OCI-LY3 (cell line): Measurements from ENCODE around the gene HORMAD2.

Experiments
- H2AFZ ChIP-seq: fragments of 200-600, 300-600 bp; shearing (Covaris generic); 2 replicates; pipeline ENCODE4 v1.6.0; 2014; ENCODE audit warnings: antibody characterized with exemption, low read depth, low read length
- H3K27ac ChIP-seq: fragments of 200-600, 300-600 bp; sonication (generic); 2 replicates; pipeline ENCODE4 v1.5.1; 2014; ENCODE audit warnings: mild to moderate bottlenecking, low read length, moderate library complexity, mixed read lengths
- H3K27me3 ChIP-seq: fragments of 200-600, 300-600 bp; sonication (generic); 2 replicates; pipeline ENCODE4 v1.6.1; 2014; ENCODE audit warnings: low read depth, low read length, mixed read lengths
- H3K36me3 ChIP-seq: fragments of 200-600, 300-600 bp; sonication (generic); replicated peaks from 2 replicates; pipeline ENCODE3; 2014; ENCODE audit warnings: low read depth, low read length, mixed read lengths
- H3K4me1 ChIP-seq: fragments of 300-600, 200-600 bp; sonication (generic); 2 replicates; pipeline ENCODE4 v1.6.1; 2014; ENCODE audit warnings: low read length, mixed read lengths
- H3K4me2 ChIP-seq: fragments of 200-600, 300-600 bp; sonication (generic); 2 replicates; pipeline ENCODE4 v1.6.1; 2014; ENCODE audit warnings: low read length, mixed read lengths
- H3K4me3 ChIP-seq: fragments of 300-600, 200-600 bp; sonication (generic); 2 replicates; pipeline ENCODE4 v1.5.1; 2014; ENCODE audit warnings: antibody characterized with exemption, mild to moderate bottlenecking, low read length, moderate library complexity
- H3K79me2 ChIP-seq: fragments of 300-600, 200-600 bp; shearing (Covaris generic); 2 replicates; pipeline ENCODE4 v1.6.1; 2014; ENCODE audit warnings: mild to moderate bottlenecking, low read length, mixed read lengths
- H3K9ac ChIP-seq: fragments of 300-600, 200-600 bp; shearing (Covaris generic); 2 replicates; pipeline ENCODE4 v1.6.0; 2014; ENCODE audit warnings: mild to moderate bottlenecking, low read length, moderate library complexity
- H3K9me3 ChIP-seq: fragments of 200-600, 300-600 bp; shearing (Covaris generic); 2 replicates; pipeline ENCODE4 v1.6.1; 2014; ENCODE audit warnings: low read length, mixed read lengths; ENCODE audit not compliant: insufficient read depth
- H4K20me1 ChIP-seq: fragments of 200-600, 300-600 bp; sonication (generic); 2 replicates; pipeline ENCODE4 v1.6.1; 2016; ENCODE audit warnings: low read length, mixed read lengths; ENCODE audit not compliant: insufficient read depth
- EZH2phosphoT487 ChIP-seq: fragments of 200-600 bp; shearing (Covaris generic); IDR thresholded peaks from 2 replicates; pipeline ENCODE4 v1.6.1; 2018; ENCODE audit warnings: antibody characterized with exemption, mixed run types, low read depth
- TF ChIP-seq, protein P1 (sequence below): fragments of 200-600, 300-600 bp; sonication (generic); IDR thresholded peaks from 2 replicates; pipeline ENCODE4 v1.5.1; 2014; ENCODE audit warnings: antibody characterized with exemption, low read length, low read depth

The HORMAD2 gene

DNA sequence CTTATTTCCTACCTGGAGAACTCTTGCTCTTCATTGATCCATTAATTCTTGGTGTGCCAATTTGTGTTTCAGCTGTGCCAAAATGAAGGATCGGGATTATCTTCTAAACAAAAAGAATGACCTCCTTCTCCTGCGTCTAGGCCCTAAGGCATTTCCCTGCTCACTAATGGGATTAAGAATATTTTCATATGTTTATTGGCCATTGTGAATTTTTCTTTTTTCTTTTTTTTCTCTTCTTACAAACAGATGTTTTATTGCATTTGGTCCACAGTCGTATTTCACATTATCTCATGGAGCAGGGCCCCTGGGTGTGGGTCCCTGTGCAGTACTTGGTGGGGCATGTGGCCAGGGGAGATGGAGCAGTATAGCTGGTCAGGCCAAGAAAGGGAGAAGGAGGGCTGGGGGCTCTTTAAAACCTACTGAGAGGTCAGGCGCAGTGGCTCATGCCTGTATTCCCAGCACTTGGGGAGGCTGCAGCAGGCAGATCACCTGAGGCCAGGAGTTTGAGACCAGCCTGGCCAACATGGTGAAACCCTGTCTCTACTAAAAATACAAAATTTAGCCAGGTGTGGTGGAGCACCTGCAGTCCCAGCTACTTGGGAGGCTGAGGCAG, 35.3 kb upstream of the HORMAD2 start:
- Histone ChIP-seq H3K4me1 (peaks cover 8% of the 10 kb centered on the region), H3K9me3 (no peaks in the 10 kb centered on the region), H4K20me1 (no peaks in the 10 kb centered on the region), H3K27me3 (0 out of 2 replicates have a peak, but pooled peaks cover 3% of the 10 kb centered on the region), H3K27ac (no peak overlapping the region), H3K9ac (no peak overlapping the region), H3K36me3 (no peaks in the 10 kb centered on the region), H2AFZ (no peak overlapping the region), H3K79me2 (no peaks in the 10 kb centered on the region), H3K4me2 (no peak overlapping the region), H3K4me3 (no peak overlapping the region)
- no peak for TF ChIP-seq EZH2phosphoT487
- TF ChIP-seq, protein P1, sequence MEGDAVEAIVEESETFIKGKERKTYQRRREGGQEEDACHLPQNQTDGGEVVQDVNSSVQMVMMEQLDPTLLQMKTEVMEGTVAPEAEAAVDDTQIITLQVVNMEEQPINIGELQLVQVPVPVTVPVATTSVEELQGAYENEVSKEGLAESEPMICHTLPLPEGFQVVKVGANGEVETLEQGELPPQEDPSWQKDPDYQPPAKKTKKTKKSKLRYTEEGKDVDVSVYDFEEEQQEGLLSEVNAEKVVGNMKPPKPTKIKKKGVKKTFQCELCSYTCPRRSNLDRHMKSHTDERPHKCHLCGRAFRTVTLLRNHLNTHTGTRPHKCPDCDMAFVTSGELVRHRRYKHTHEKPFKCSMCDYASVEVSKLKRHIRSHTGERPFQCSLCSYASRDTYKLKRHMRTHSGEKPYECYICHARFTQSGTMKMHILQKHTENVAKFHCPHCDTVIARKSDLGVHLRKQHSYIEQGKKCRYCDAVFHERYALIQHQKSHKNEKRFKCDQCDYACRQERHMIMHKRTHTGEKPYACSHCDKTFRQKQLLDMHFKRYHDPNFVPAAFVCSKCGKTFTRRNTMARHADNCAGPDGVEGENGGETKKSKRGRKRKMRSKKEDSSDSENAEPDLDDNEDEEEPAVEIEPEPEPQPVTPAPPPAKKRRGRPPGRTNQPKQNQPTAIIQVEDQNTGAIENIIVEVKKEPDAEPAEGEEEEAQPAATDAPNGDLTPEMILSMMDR, result no peak

DNA sequence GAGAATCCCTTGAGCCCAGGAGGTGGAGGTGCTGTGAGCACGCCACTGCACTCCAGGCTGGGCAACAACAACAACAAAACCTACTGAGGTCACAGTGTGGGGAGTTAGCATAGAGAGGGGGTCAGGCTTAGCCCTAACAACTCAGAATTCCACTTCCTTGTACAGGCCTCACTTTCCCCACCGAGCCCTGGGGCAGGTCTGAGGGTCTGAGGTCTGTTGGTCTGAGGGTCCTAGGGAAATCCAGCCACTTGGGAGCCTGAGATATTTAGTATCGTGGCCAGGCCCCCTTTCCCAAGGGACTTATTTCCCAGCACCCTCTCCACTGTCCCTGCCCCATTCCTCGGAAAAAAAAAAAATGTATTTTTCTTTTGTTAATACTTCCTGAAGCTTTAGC, 34.8 kb upstream of the HORMAD2 start:
- Histone ChIP-seq H4K20me1 (no peaks in the 10 kb centered on the region), H3K79me2 (no peaks in the 10 kb centered on the region), H3K9ac (no peak overlapping the region), H2AFZ (no peak overlapping the region), H3K27me3 (0 out of 2 replicates have a peak, but pooled peaks cover 3% of the 10 kb centered on the region), H3K4me1 (peaks cover 8% of the 10 kb centered on the region), H3K9me3 (no peaks in the 10 kb centered on the region), H3K4me2 (no peak overlapping the region), H3K36me3 (no peaks in the 10 kb centered on the region), H3K27ac (no peak overlapping the region), H3K4me3 (no peak overlapping the region)
- TF ChIP-seq, protein P1, result no peak
- no peak for TF ChIP-seq EZH2phosphoT487

DNA sequence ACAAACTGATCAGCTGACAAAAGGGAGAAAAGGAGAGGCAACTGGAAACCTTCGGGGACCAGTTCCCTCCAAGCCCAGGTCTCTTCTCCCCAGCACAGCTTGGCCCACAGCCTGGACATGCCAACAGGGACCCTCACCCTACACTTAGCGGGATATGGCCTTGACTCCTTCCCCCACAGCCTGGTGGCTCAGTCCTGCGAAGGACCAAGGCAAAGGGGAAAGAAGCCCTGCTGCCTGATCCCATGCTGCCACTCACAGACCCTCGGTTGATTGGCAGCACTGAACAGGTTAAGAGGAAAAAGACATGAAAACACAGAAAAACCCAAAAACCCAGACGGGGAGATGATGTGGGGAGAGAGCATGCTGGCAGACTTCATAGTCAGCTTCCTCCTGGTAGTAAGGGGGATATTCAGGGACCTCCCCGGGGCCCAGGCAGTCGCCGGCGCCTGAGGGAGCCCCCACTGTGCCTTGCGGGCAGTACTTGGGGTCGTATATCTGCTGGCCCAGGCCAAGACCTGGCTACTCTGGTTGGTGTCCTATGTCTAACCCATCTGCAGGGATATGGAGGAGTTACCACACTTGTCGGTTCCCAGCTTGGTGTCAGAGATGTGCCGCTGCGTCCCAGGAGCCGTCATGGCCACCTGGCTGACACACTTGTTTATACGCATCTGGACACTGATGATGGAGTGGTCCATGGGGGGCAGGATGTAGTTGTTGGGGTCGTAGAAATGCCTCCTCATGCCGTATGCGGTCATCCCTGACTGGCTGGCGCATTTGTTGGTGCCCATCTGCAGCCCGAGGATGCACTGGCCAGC, 34.2 kb upstream of the HORMAD2 start:
- no peaks in the 10 kb centered on the region for H3K79me2 ChIP-seq
- H4K20me1 ChIP-seq, result no peaks in the 10 kb centered on the region
- H3K9me3 ChIP-seq, result no peaks in the 10 kb centered on the region
- H3K4me2 ChIP-seq, result no peak overlapping the region
- 0 out of 2 replicates have a peak, but pooled peaks cover 3% of the 10 kb centered on the region for H3K27me3 ChIP-seq
- H3K36me3 ChIP-seq, result no peaks in the 10 kb centered on the region
- TF ChIP-seq, protein P1, result no peak
- TF ChIP-seq EZH2phosphoT487, result no peak
- peaks cover 8% of the 10 kb centered on the region for H3K4me1 ChIP-seq
- no peak overlapping the region for H3K4me3 ChIP-seq
- no peak overlapping the region for H2AFZ ChIP-seq
- no peak overlapping the region for H3K9ac ChIP-seq
- no peak overlapping the region for H3K27ac ChIP-seq

DNA sequence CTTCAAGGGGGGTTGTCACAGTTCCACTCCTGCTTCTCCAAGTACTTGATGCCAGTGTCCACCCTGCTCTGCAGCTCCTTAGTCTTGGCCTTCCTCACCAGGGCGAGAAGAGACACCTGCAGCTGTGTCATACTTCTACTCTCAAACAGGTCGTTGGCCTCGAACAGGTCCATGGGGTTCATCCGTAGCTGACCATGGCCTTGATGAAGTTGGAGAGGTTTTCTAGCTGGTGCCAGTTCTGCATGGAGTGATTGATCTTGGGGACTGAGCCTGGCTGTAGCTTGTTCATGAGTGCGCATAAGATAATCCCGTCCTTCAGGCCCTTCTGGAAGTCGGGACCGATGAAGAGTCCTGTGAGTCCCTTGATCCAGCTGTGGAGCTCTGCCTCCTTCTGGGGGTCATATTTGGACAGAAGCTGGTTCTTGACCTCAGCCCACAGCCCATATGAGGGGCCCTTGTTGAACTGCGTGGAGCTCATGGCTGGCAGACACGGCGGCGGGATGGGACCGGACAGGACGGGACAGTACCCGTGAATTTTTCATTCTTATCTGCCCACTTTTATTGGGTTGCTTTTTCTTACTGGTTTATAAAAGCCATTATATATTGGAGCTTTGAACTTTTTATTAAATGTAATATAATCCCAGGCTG, 33.4 kb upstream of the HORMAD2 start:
- Histone ChIP-seq H3K27me3 (0 out of 2 replicates have a peak, but pooled peaks cover 3% of the 10 kb centered on the region), H2AFZ (no peak overlapping the region), H3K4me2 (no peak overlapping the region), H3K27ac (no peak overlapping the region), H3K4me1 (peaks cover 8% of the 10 kb centered on the region), H3K9me3 (no peaks in the 10 kb centered on the region), H3K36me3 (no peaks in the 10 kb centered on the region), H3K79me2 (no peaks in the 10 kb centered on the region), H4K20me1 (no peaks in the 10 kb centered on the region), H3K9ac (no peak overlapping the region), H3K4me3 (no peak overlapping the region)
- TF ChIP-seq EZH2phosphoT487, result no peak
- TF ChIP-seq, protein P1, result no peak
